Midbrain (tissue), 1 donor: Measurements from ENCODE around the gene RNF207.

Source experiments
- DNase-seq: peaks from one replicate; lab custom pipeline; 2025; lab: John Stamatoyannopoulos, UW

The RNF207 gene

DNA sequence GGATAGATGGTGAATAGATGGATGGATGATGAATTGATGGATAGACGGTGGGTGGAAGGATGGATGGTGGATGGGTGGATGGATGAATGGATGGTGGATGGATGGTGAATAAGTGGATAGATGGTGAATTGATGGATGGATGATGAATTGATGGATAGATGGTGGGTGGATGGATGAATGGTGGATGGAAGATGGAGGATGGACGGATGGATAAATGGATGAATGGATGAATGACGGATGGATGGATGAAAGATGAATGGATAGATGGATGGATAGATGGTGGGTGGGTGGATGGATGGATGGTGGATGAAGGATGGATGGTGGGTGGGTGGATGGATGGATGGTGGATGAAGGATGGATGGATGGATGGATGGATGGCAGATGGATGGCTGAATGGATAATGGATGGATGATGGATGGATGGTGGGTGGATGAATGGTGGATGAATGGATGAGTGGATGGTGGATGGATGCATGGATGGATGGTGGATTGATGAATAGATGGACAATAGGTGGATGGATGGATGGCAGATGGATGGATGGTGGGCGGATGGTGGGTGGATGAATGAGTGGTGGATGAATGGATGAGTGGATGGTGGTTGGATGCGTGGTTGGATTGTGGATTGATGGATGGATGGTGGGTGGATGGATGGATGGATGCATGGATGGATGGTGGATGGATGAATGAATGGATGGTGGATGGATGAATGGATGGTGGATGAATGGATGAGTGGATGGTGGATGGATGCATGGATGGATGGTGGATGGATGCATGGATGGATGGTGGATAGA, 31.1 kb upstream of the RNF207 start:
- DNase-seq: no peak

DNA sequence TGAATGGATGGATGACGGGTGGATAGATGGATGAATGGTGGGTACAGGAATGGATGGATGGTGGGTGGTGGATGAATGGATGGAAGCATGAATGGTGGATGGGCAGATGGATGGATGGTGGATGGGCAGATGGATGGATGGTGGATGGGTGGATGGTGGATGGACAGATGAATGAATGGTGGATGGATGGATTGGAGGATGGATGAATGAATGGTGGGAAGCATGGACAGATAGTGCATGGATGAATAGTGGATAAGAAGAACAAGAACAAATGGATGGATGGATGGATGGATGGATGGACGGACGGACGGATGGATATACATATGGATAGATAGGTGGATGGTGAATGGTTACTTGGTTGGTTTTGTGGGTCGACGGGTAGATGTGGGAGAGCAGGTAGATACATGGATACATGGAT, 30.5 kb upstream of the RNF207 start:
- DNase-seq: no peak

- DNase-seq: no peak
These were observed 29.1 kb upstream of the RNF207 start for GRCh38 chr1:6176779-6177178.

DNA sequence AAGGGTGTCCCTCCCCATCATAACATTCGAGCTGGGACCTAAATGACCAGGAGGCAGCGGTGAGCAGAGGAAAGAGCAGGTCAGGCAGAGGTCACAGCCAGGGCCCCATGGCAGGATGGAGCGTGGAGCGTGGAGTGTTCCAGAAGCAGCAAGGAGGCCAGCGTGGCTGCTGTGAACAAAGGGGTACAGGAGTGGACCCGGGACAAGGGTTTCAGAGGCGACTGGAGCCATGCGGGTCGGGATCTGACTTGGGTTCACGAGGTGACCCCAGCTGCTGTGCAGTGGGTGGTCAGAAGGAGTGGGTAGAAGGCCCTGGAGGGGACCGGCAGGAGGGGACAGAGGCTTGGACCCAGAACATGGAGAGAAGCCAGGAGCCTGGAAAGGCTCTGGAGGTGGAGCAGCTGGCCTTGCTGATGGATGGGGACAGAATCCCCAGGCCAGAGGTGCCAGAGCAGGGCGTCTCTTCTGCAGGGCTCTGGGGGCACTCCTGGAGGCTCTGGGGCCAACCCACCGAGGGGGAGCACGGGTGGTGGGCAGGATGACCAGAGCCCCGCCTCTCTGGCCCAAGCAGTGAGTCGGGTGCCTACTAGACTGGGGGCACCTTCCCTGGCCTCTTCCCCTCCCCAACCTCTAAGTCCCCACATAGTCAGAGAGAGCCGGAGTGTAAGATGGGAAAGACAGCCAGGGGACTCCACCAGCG, 28.1 kb upstream of the RNF207 start:
- DNase-seq: no peak

- DNase-seq: no peak
These were observed 27.0 kb upstream of the RNF207 start for GRCh38 chr1:6178751-6179563.

- no peak for DNase-seq
These were observed 26.2 kb upstream of the RNF207 start for GRCh38 chr1:6179564-6180175.

- no peak for DNase-seq
These were observed 25.6 kb upstream of the RNF207 start, which contains the start of gene CHD5 for GRCh38 chr1:6180268-6180706. Gene CHD5, minus strand, starts transcription at chr1:6180321. Its CDS starts 298 bp downstream, at chr1:6180023.

DNA sequence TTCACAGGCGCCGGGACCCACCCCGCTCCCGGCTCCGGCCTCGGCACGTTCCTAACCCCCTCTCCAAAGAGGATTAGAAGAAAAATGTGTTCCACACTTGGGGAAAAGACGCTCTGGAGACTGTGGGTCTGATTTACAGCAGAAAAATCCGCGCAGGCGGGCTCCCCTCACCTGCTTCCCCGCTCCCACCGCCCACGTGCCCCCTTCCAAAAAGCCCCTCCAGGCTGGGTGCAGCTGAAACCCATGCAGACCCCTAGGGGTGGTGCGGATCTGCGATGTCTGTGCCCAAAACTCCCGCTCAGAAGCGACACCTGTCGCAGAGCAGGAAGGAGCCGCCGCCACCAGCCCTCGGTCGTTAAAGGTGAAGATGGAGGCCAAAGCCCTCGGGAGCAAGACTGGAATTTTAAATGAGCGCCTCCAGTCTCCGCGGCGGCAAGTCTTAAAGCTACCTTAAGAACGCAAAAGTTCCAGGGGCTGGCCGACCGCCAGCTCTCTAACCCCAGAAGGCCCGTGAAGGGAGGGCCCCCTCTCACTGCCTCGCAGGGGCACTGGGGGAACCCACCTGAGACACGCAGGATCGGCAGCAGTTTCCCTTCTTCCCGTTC, 25.1 kb upstream of the RNF207 start:
- no peak for DNase-seq

- no peak for DNase-seq
These were observed 24.6 kb upstream of the RNF207 start for GRCh38 chr1:6181347-6181770.

DNA sequence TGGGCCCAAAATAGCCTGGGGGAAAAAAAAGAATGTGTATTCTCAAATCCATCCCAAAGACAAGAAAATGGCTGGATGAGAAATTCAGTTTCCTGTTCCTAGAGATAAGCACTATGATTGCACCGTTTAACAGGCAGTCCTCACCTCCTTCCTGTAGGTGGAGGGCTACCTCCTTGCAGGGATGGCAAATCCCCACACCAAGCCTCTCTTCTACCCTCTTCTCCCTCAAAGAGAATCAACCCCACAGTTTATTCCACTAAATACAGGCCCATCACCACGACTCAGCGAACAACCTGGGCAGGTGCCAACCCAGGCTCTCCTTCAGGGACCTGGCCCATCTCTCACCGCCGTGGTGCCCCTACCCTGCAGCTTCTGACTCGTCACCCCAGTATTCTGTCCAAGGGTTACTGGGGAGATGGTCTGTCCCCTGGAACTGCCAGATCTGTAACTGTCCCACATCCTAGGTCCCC, 22.4 kb upstream of the RNF207 start:
- DNase-seq: no peak

DNA sequence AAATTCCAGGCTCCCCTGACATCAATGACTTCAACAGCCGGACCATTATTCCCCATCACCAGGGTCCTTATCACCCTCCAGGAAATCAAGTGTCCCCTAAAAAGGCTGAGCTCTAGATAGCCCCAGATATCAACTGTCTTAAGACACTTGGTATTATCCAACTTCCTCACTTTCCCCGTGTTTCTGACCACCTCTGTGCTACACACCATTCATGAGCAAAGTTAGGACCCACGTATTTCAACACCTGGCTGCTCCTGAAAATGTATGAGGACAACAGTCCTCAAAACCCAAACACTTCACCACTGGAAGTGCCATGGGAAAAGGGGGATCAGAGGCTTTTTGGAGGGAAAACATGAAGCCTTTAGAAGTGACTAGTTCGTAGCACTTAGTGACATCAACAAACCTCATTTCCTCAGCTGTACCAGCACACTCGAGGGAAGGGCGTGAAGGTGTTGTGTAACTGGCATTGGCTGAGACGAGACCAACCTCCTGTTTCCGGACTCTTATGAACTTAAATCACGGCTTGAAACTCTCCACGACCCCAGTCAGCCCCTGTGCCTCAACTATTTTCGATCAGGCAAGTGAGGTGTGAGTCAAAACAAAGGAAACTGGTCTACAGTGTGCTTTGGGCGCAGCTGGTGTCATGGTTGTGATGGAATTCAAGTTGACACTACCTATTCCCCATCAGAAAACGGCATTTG, 21.7 kb upstream of the RNF207 start:
- DNase-seq: no peak

GRCh38 chr1:6185151-6185550, 20.8 kb upstream of the RNF207 start:
- DNase-seq: no peak

GRCh38 chr1:6185635-6186382, 20.1 kb upstream of the RNF207 start:
- peak; percentile 2 for DNase-seq

DNA sequence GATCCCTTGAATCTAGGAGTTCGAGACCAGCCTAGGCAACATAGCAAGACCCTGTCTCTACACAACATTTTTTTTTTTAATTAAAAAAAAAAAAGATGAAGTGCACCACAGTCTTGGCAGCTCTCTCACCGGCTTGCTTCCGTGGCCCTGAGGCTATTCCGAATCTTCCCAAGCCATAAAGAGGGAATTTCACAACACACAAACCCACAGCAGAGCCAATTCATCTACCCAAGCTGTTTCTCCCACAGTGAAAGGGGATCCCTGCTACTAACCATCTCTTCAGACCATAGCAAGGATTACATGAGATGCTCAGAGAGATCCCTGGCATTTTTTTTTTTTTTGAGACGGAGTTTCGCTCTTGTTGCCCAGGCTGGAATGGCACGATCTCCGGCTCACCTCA, 17.5 kb upstream of the RNF207 start:
- no peak for DNase-seq

DNA sequence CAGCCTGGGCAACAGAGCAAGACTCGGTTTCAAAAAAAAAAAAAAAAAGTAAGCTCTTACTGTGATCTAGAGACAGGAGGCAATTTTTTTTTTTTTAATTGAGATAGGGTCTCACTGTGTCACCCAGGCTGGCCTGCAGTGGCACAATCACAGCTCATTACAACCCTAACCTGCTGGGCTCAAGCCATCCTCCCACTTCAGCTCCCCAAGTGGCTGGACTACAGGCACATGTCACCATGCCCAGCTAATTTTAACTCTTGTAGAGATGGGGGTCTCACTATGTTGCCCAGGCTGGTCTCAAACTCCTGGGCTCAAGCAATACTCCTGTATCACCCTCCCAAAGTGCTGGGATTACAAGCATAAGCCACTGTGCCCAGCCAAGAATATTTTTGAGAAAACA, 14.0 kb upstream of the RNF207 start:
- DNase-seq: no peak

DNA sequence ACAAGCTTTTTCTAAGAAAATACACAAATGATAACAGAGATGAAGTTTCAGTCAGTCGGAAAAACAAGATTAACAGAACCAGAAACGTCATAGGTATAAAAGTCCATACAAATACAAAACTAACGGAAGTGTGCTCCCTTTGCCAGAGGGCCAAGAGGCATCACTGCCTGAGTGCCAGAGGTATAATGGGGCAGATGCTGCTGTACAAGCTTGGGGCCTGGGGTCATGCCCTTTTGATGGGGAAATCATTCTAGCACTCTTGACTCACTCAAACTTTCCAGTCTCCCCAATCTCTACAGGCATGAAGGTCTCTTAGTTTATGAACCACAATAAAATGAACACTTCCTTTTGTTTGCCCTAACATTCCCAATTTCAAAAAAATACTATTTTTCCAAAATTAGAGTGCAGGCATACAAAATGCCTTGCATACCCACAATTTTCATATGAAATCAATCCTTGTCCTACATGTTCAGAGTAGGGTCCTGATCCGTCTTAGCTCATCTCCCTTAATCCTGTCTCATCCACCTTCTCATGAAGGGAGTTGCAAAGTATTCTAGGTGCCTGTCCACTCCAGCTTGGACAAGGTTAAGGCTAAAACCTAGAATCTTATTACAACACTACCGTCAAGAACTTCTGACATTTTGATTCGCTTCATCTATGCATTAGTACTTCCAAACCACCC, 8.0 kb upstream of the RNF207 start:
- no peak for DNase-seq

- DNase-seq: peak; percentile 44
These were observed 7.1 kb upstream of the RNF207 start for GRCh38 chr1:6198646-6199297.

DNA sequence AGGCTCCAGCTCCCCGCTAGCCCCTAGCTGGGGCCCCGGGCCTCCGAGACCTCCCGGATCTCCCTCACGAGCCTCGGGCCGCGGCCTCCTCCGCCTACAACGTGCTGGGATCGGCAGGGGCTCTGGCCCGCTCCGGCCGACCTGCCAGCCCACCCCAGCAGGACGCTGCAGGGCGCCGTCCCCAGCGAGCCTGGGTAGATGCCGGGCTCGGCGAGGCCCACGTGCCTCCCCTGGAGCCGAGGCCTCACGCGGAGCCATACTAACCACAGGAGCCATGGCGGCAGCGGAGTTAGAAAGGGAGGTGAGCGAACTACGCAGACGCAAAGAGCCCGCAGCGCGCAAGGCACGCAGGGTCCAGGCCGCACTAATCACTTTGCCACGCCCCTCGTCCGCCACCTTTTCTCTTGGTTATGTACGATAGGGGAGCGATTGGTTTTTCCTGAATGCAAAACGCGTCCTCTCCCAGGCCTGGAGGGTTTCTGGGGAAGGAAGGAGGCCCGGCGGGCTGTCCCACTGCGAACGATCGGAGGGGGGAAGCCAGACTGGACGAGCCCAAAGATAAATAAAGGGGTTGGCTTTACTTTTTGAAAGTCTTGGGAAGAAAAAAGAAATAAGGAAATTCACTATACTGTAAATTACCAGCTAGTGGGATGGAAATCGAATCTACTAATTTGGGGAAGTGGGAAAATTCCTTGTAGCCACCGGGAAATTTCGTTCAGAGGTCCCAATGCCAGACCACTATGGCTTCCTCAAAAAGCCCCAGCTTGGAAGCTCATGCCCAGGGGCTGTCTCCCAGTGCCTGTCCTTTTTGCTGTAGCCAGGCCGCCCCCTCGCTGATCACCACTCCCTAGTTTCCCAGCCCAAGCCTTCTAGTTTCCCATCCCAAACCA, 6.4 kb upstream of the RNF207 start, which contains the start of gene RPL22:
TSS of gene RPL22 (minus strand) at position 298 of the 890 bp plus-strand sequence. CDS start at position 276, 22 bp downstream.
- DNase-seq: peak; percentile 99
